ENCODE data around the gene ST6GAL1. TPM values are rescaled to one million over a fixed set of nuclear protein-coding genes. Genes with fewer than 3 reads are reported as not detected.

ST6GAL1 gene
- polyA plus RNA-seq, 1 donor: 15.8 TPM

- DNase-seq: no peak
These were observed 94.4 kb downstream of the ST6GAL1 start for GRCh38 chr3:187024536-187025226.

GRCh38 chr3:187025254-187025655 is 94.9 kb downstream of the ST6GAL1 start:
- no peak for DNase-seq

DNA sequence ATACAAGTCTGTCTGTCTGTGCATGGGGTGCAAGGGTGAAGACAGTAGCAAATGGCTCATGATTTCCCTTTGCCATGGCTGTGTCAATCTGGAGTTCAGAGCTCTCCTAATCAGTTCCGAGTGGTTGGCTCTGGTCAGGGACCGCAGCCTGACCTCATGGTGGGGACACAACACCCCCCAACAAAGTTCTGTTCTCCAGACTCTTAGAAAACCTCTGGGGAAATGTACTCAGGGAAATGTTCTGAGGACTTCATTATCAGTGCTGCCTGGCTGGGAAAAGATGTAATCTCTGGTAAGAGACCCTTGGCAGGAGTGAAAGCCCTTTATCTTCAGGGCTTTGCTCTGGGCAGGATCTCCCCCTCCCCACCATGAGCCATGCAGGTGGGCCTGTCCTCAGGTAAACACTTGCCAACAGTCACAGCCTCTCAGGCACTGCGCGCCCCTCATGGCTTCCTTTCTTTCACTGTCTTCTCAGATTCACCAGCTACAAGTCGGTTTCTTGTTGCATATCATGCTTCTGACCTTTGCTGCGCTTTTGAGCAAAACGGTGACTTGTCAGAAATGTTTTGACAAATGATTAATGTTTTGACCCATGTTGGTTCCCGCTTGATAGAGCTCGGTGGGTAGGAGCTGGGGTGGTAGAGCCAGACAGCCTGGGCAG is 95.5 kb downstream of the ST6GAL1 start:
- no peak for DNase-seq

DNA sequence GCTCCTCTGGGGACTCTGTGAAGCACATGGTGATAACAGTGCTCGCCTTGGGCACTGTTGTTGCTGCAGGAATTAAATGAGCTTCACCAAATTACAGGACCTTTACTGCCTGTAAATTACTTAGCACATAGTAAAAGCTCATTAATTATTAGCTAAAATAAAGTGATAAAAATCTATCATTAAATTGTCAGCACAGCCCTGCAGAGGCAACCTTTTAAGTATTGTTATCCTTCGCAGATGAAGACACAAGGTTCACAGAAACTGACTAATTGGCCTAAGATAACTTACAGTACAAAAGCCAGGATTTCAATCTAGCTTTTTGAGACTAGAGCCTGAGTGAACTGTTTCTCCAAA is 96.0 kb downstream of the ST6GAL1 start:
- DNase-seq: no peak

DNA sequence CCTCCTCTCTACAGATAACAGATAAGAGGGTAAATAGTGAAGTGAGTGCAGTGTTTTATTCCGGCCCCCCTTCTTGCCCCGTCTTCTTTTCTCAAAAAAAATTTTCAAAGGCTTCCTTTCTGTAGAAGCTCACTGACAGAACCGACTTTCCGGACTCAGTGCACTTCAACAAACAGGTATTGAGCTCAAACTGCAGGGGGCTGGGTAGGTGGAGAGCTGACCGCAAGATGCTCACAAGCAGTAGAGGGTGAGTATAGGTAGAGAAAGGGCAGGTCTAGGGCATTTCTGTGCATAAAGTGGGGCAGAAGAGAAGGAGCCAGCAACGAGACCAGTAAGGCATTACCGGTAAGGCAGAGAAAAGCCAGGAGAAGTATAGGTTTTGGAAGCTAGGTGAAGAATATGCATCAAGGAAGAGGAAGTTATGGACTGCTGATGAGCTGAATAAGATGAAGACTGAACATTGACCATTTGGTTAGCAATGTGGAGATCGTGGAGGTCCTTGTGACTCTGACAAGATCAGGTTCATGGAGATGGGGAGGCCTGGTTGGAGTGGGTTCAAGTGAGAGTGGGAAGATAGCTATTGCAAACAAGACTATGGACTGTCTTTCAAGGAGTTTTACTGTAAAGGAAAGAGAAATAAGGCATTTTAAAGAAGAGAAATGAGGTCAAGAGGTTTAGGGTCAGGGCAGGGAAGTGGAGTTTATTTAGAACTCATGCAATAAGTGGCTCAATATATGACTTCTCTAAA is 97.4 kb downstream of the ST6GAL1 start:
- DNase-seq: no peak

GRCh38 chr3:187031934-187032333 is 101.6 kb downstream of the ST6GAL1 start:
- DNase-seq: no peak

DNA sequence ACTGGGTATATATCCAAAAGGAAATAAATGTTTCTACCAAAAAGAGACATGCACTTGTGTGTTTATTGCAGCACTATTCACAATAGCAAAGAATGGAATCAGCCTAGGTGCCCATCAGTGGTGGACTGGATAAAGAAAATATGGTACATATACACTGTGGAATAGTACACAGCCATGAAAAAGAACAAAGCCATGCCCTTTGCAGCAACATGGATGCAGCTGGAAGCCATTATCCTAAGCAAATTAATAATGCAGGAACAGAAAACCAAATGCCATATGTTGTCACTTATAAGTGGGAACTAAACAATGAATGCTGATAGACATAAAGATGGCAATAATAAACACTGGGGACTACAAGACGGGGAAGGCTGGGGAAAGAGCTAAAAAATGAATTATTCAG is 106.1 kb downstream of the ST6GAL1 start:
- no peak for DNase-seq

DNA sequence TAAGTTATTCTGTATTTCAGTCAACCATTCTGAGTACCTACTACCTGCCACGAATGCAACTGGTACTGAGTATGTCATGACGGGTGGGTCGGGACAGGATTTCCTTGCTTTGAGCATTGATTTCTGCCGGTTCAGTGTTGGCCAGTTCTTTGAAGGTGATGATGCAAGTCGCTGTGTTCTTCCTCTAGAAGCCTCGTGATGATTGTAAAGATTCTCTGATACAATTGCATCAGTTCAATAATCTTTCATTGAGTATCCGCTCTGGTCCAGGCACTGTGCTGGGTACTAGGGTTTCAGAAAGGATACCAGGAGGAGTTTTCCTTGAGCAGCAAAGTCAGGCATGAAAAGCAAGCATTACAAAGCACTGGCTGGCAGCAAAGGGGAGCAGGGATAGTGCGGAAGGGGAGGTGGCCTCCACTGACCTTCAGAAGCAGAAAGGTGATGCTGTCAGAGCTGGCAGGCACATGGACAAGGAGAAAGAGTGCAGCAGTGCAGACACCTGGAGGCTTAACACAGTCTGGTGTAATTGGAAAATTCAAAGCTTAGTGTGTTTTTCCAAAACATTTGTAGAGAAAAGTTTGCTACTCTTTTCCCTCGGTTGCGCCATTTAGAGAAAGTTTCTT is 108.9 kb downstream of the ST6GAL1 start:
- no peak for DNase-seq

GRCh38 chr3:187039723-187040414 is 109.5 kb downstream of the ST6GAL1 start:
- no peak for DNase-seq

DNA sequence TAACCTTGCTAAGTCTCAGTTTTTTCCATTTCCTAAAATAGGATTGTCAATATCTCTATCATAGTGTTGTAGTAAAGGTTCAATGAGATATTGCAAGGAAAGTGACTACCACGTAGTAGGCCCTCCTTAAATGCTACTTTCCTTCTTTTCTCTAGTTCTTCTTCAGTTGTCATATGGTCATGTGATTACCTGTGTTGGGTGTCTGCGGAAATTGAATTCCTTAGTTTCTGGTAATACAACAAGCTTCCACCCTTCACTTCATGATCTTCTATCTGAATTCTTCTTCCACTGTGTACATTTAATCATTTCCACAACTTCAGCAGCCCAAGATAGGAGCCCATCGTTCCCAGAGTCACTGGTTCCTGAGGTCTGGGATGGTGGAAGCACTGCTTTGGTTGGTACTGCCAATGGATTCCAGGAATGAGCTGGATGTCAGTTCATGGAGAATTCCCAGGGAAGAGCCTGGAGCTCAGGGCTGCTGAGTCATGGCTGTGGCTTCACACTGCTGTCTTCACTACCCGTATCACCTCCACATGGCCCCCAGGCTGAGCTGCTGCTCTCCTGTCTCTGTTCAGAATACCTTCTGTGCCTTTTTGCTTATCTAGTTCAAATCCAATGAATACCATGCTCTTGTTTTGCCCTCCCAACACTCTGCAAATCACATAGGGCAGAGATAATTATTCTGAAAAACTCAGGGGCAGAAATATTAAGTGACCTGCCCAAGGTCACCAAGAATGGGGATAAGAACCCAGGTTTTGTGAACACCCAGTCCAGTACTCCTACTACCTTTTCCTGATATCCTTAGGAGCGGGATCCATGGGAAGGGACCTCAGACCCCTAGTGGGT is 110.4 kb downstream of the ST6GAL1 start:
- no peak for DNase-seq

DNA sequence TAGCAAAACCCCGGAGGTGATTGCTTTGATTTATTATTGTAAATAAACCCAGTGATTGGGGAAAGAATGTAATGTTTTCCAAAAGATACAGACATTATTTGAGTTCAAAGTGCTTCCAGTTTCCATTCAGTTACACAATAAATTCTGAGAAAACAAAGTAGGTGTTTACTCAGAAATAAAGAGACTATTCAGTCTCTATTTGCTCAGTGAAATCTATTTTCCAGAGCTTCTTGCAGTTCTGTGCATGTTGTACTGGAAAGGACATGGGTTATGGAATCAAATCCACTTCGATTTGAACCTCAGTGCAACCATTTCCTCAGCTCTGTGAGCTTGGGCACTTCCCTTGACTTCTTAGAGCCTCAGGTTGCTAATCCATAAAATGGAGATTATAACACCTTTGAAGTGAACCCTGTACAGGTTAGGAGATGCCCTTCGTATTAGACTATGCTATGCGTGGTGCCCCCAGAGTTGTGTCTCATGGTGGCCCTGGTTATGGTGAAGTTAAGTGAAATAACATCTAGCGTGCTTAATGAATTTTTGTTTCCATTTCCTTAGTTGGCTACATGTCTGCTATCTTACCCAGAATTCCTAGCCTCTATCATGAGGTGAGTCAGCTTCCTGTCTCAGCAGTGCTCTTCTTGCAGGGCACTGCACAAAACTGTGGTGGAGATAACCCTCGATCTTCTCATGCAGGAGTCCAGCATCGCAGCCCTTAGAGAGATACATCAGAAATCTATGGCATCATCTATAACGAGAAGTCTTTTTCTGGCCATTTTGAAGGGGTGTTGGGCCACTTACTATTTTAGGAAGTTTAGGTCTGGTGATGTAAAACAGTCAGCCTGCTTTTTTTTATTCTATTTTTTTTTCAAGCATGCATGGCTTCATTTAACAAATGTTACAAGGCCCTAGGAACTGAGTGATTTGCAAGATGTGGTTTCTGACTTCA is 111.3 kb downstream of the ST6GAL1 start:
- no peak for DNase-seq

DNA sequence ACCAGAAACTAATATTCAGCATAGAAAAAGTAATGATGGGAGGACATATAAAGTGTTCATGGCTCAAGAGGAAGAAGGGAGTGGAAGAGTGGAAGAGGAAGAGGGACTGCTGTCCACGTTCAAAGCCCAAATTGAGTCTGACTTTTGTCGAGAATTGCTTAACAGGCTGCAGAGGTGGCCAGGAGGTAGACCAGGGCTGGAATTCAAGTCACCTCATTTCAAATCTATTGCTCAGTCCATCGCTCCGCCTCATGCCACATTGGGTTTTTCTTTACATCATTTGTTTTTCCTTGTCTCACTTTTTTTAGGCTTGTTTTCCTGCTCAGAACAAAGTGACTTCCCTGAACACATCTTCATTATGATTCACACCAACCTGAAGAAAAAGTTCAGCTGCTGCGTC is 112.0 kb downstream of the ST6GAL1 start:
- no peak for DNase-seq

DNA sequence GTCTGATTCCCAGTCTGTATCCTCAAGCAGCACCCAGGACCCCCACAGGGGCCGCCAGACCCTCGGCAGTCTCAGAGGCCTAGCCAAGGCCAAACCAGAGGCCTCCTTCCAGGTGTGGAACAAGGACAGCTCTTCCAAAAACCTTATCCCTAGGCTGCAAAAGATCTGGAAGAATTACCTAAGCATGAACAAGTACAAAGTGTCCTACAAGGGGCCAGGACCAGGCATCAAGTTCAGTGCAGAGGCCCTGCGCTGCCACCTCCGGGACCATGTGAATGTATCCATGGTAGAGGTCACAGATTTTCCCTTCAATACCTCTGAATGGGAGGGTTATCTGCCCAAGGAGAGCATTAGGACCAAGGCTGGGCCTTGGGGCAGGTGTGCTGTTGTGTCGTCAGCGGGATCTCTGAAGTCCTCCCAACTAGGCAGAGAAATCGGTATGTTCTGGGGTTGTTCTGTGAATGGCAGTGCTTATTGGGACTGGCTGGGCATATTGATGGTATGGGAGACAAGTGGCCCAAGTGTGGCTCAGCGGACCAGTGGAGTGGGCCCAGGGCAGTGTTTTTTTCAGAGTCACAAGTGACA is 112.6 kb downstream of the ST6GAL1 start:
- DNase-seq: no peak

DNA sequence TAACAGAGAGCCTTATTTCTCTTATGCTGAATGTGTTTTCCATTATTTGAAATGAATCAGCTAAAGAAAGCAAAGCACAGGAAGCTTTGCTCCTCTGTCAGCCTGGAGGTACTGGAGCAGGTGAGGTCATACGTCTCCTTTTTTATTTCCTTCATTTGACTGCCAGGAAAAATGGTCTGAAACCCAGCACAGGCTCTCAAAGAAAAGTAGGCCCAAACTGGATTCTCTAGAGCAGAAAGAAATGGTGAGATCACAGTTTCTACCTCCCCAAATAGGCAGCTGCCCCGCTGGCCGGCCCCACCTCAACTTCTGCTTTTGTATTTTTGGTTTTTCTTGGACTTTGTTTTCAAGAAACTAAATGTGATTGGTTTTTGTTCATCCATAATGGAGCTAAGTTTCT is 113.9 kb downstream of the ST6GAL1 start:
- DNase-seq: no peak

- no peak for DNase-seq
These were observed 114.7 kb downstream of the ST6GAL1 start for GRCh38 chr3:187044867-187045552.

DNA sequence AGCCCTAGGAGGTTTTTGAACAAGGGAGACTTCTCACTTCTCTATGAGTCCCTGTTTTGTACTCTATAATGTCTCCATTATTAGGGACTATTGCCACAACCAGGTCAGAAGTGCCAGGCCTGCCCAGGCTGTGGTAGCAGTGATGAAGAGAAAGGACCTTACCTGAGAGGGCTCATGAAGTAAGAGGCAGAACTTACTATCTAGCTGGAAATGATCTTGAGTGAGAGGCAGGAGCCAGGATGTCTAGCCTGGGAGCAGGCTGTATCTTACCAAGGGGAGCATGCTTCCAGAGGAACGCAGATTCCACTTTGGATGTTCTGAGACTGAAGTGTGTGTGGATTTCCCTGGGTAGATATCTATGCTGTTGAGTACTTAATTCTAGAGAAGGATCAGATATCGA is 115.7 kb downstream of the ST6GAL1 start:
- DNase-seq: no peak

GRCh38 chr3:187049462-187050101 is 119.3 kb downstream of the ST6GAL1 start:
- DNase-seq: no peak

- DNase-seq: no peak
These were observed 120.7 kb downstream of the ST6GAL1 start for GRCh38 chr3:187051066-187051465.

Data from hindlimb muscle (tissue), 1 donor.